Diencephalon (tissue), 1 donor: ENCODE results near the gene KCNJ1. TPM values are rescaled to one million over a fixed set of nuclear protein-coding genes. Genes with fewer than 3 reads are reported as not detected.

Source experiments
- total RNA-seq: library from RNA; depleted of rRNA; stranded (reverse); fragments of >200 nt; gene quantifications from one replicate; pipeline ENCODE4 v1.2.3, GENCODE V29; 2014

Gene KCNJ1
- 0.23 TPM for total RNA-seq

GRCh38 chr11:128867277-128867676 lies at the start of gene KCNJ1:
Gene KCNJ1, minus strand, starts transcription at chr11:128867296. Its CDS starts 27,053 bp downstream, at chr11:128840243.

GRCh38 chr11:128890543-128891368 lies 23.7 kb upstream of the KCNJ1 start, which contains the start of gene KCNJ5:
Gene KCNJ5, plus strand, starts transcription at chr11:128891356. Its CDS starts 19,918 bp downstream, at chr11:128911274.

Other genes with a start within 250 kb of the KCNJ1 start
- 6.7 TPM for gene FLI1, start 173.2 kb downstream of the KCNJ1 start, total RNA-seq
- gene KCNJ5, start 24.1 kb upstream of the KCNJ1 start, total RNA-seq, result 4.4 TPM
- 1.2 TPM for gene TP53AIP1, start 75.6 kb upstream of the KCNJ1 start, total RNA-seq